GM12878 (cell line): Measurements from ENCODE around the gene SNU13. TPM values are rescaled to one million over a fixed set of nuclear protein-coding genes. Genes with fewer than 3 reads are reported as not detected.

Source experiments
- ASH2L ChIP-seq: fragments of 300-600, 200-600 bp; sonication (generic); IDR thresholded peaks from 2 replicates; pipeline ENCODE4 v1.6.1; 2017; ENCODE audit warnings: low read depth, mild to moderate bottlenecking, borderline replicate concordance
- DPF2 ChIP-seq: fragments of 450-650 bp; IDR thresholded peaks from 2 replicates; pipeline ENCODE4 v1.6.1; 2017; ENCODE audit warnings: mild to moderate bottlenecking
- E2F8 ChIP-seq: fragments of 450-650 bp; IDR thresholded peaks from 2 replicates; pipeline ENCODE4 v1.6.1; 2018; ENCODE audit warnings: mild to moderate bottlenecking, low read depth, moderate library complexity; ENCODE audit not compliant: partially characterized antibody
- ESRRA ChIP-seq: IDR thresholded peaks from 2 replicates; pipeline ENCODE4 v1.6.1; 2012; ENCODE audit warnings: mild to moderate bottlenecking, low read length, improper control_type of control experiment
- ETV6 ChIP-seq, 2 experiments: fragments of 450-650 bp in 1 of 2; IDR thresholded peaks in 1 of 2; conservative IDR thresholded peaks in 1 of 2; 2 replicates each; pipeline ENCODE4 v1.6.1; 2014; ENCODE audit warnings: antibody characterized with exemption in 1 of 2, borderline replicate concordance in 1 of 2, low read depth in 1 of 2, mild to moderate bottlenecking in 1 of 2, moderate library complexity in 1 of 2
- FOXK2 ChIP-seq: fragments of 450-650 bp; IDR thresholded peaks from 2 replicates; pipeline ENCODE4 v1.6.1; 2017; ENCODE audit warnings: mild to moderate bottlenecking, moderate library complexity
- GATAD2B ChIP-seq: fragments of 450-650 bp; conservative IDR thresholded peaks from 2 replicates; pipeline ENCODE4 v1.6.1; 2017; ENCODE audit warnings: low read depth, mild to moderate bottlenecking, moderate library complexity
- KAT2A ChIP-seq: conservative IDR thresholded peaks from 2 replicates; pipeline ENCODE4 v1.6.1; 2011; ENCODE audit warnings: low read depth, low read length; ENCODE audit not compliant: control insufficient read depth
- NFXL1 ChIP-seq: fragments of 450-650 bp; IDR thresholded peaks from 2 replicates; pipeline ENCODE4 v1.6.1; 2017; ENCODE audit warnings: antibody characterized with exemption, mild to moderate bottlenecking, borderline replicate concordance
- NR2C1 ChIP-seq: fragments of 450-650 bp; IDR thresholded peaks from 2 replicates; pipeline ENCODE4 v1.6.1; 2017; ENCODE audit warnings: antibody characterized with exemption, mild to moderate bottlenecking, moderate library complexity
- PAX8 ChIP-seq: fragments of 450-650 bp; IDR thresholded peaks from 2 replicates; pipeline ENCODE4 v1.6.1; 2017; ENCODE audit warnings: mild to moderate bottlenecking, moderate library complexity
- PKNOX1 ChIP-seq: fragments of 450-650 bp; IDR thresholded peaks from 2 replicates; pipeline ENCODE4 v1.6.1; 2016; ENCODE audit warnings: mild to moderate bottlenecking
- PML ChIP-seq: IDR thresholded peaks from 2 replicates; pipeline ENCODE4 v1.6.1; 2012; ENCODE audit warnings: low read length, inconsistent platforms
- RAD21 ChIP-seq: IDR thresholded peaks from 2 replicates; pipeline ENCODE4 v1.6.1; 2011; ENCODE audit warnings: mild to moderate bottlenecking, low read depth, low read length, moderate library complexity; ENCODE audit not compliant: insufficient read depth
- RAD51 ChIP-seq: fragments of 450-650 bp; IDR thresholded peaks from 2 replicates; pipeline ENCODE4 v1.6.1; 2016; ENCODE audit warnings: moderate library complexity, mild to moderate bottlenecking, inconsistent platforms
- RBBP5 ChIP-seq: fragments of 200-600 bp; sonication (generic); conservative IDR thresholded peaks from 2 replicates; pipeline ENCODE4 v1.6.1; 2016
- RUNX3 ChIP-seq: IDR thresholded peaks from 2 replicates; pipeline ENCODE4 v1.6.1; 2012; ENCODE audit warnings: low read length, inconsistent platforms
- TBL1XR1 ChIP-seq: IDR thresholded peaks from 2 replicates; pipeline ENCODE4 v1.6.1; 2012; ENCODE audit warnings: low read depth, low read length, improper control_type of control experiment
- ZBED1 ChIP-seq: IDR thresholded peaks from 2 replicates; pipeline ENCODE4 v1.6.1; 2016; ENCODE audit warnings: borderline replicate concordance
- ZNF622 ChIP-seq: fragments of 450-650 bp; IDR thresholded peaks from 2 replicates; pipeline ENCODE4 v1.6.1; 2017; ENCODE audit warnings: mild to moderate bottlenecking, inconsistent platforms
- polyA plus RNA-seq, 11 experiments: library from polyadenylated mRNA; depleted of rRNA in 4 of 11; unstranded in 6 of 11; stranded (reverse) in 5 of 11; fragments of >200 nt; fragmentation: Nextera tagmentation in 4 of 11; fragmentation: Illumina TruSeq in 1 of 11; extraction: Ambion mirVana in 4 of 11; extraction: Trizol in 1 of 11; gene quantifications; 1 replicate in 1 of 11; 2 replicates in 10 of 11; pipeline versions ENCODE4 v1.2.1 to v1.2.3, GENCODE V29; 2011 to 2016; ENCODE audit warnings: inconsistent platforms in 2 of 11, missing spikeins in 2 of 11, low read depth in 1 of 11
- total RNA-seq, 4 experiments: library from RNA; depleted of rRNA in 3 of 4; stranded (reverse); fragments of >200 nt in 3 of 4; fragmentation: Illumina TruSeq in 1 of 4; extraction: Trizol in 1 of 4; gene quantifications; 2 replicates each; pipeline versions ENCODE4 v1.2.1 to v1.2.3, GENCODE V29; 2013 to 2021
- TF ChIP-seq, protein P1 (sequence below): fragments of 150-350 bp; IDR thresholded peaks from 2 replicates; pipeline ENCODE4 v1.6.1; 2014; ENCODE audit warnings: mild to moderate bottlenecking, low read depth, low read length
- TF ChIP-seq, protein P2 (sequence below): fragments of 450-650 bp; IDR thresholded peaks from 2 replicates; pipeline ENCODE4 v1.6.1; 2017; ENCODE audit warnings: borderline replicate concordance

SNU13 gene
- total and polyA plus RNA-seq, 10 of the 15 experiments (the other 5 are each of a cell fraction or from before 2014, with no cell fraction given) = 157 to 870 (median 256) TPM

DNA sequence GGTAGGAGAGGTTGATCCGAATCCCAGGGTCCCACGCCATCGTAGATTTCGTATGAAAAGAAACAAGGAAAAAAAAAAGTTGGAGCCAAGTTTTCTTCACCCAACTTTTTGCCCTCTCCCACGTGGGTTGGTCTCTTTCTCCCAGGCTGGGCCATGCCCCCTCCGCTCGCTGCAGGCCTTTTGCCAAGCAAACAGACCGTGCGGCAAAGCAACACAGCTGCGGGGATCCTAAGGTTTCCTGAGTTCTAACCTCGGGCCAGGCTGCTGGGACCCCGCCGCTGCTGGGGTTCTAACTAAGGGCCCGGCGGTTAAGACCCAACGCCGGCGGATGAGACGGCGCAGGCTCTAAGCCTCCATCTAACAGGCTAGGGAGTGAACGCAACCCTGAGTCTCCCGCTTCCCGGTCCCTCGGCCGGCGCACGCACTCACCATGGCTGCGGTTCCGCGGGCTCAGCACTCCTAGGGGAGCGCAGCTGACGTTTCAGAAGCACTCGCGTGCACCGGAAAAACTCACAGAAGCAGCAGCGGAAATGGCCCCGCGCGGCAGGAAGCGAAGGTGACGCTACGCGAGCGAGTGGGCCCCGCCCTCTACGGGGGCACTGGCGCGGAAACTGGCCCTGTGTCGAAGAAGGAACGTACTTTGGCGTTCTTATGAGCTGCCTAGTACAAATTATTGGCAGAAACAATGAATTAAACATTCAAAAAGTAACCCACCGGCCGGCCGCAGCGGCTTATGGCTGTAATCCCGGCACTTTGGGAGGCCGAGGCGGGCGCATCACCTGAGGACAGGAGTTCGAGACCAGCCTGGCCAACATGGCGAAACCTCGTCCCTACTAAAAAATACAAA is at the start of gene SNU13 (continued):
- TF ChIP-seq E2F8 (no peak), TBL1XR1 (no peak), RAD21 (no peak), RBBP5 (no peak), RAD51 (no peak), PKNOX1 (no peak), ASH2L (no peak), PAX8 (no peak), DPF2 (0 out of 2 replicates have a peak, but pooled peaks have one; percentile 52), PML (peak; percentile 94), ETV6 (conservative IDR thresholded peaks at IDR 0.05 in 1 of 2, IDR thresholded peaks at IDR 0.05 in 1 of 2; ENCODE audit: borderline replicate concordance in 1 of 2, low read depth in 1 of 2) (peak in 1 of 2 experiments; percentile 94; a peak in 2 of 4 replicates), RUNX3 (peak; percentile 83), KAT2A (no peak), ZBED1 (peak; percentile 68; the same call in 1 of the 2 replicates), NR2C1 (peak; percentile 84), FOXK2 (no peak), ESRRA (no peak), GATAD2B (0 out of 2 replicates have a peak, but pooled peaks have one; percentile 56), NFXL1 (no peak), ZNF622 (no peak)
- TF ChIP-seq, protein P1, sequence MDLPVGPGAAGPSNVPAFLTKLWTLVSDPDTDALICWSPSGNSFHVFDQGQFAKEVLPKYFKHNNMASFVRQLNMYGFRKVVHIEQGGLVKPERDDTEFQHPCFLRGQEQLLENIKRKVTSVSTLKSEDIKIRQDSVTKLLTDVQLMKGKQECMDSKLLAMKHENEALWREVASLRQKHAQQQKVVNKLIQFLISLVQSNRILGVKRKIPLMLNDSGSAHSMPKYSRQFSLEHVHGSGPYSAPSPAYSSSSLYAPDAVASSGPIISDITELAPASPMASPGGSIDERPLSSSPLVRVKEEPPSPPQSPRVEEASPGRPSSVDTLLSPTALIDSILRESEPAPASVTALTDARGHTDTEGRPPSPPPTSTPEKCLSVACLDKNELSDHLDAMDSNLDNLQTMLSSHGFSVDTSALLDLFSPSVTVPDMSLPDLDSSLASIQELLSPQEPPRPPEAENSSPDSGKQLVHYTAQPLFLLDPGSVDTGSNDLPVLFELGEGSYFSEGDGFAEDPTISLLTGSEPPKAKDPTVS = no peak
- TF ChIP-seq, protein P2, sequence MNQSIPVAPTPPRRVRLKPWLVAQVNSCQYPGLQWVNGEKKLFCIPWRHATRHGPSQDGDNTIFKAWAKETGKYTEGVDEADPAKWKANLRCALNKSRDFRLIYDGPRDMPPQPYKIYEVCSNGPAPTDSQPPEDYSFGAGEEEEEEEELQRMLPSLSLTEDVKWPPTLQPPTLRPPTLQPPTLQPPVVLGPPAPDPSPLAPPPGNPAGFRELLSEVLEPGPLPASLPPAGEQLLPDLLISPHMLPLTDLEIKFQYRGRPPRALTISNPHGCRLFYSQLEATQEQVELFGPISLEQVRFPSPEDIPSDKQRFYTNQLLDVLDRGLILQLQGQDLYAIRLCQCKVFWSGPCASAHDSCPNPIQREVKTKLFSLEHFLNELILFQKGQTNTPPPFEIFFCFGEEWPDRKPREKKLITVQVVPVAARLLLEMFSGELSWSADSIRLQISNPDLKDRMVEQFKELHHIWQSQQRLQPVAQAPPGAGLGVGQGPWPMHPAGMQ = no peak
